Activated CD4-positive, CD25-positive, alpha-beta regulatory T cell treated with anti-CD3 and anti-CD28 coated beads, Interleukin-2, amount 50 U/mL, for 16 hours (primary cell): Measurements from ENCODE around the gene ARHGEF18.

ENCODE experiments used
- DNase-seq: peaks from one replicate; pipeline ENCODE4 v3.0.0-alpha.2; 2020; ENCODE audit warnings: low read depth, low spot score

ARHGEF18 gene

DNA sequence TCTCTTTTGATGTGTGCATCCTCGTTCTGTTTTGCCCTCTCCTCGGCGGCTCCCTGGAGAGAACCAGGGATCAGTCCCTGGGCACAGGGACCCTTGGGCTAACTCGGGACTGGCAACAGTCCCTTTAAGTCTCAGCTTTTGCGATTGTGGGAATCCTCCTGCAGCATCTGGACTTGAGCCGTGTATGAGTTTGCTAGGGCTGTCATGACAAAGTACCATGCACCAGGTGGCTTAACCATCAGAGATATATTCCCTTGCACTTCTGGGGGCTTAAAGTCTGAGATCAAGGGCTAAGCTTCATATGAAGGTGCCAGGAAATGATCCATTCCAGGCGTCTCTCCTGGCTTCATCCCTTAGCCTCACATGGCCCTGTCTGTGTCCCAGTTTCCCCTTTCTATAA lies 34.5 kb downstream of the ARHGEF18 start:
- no peak for DNase-seq

DNA sequence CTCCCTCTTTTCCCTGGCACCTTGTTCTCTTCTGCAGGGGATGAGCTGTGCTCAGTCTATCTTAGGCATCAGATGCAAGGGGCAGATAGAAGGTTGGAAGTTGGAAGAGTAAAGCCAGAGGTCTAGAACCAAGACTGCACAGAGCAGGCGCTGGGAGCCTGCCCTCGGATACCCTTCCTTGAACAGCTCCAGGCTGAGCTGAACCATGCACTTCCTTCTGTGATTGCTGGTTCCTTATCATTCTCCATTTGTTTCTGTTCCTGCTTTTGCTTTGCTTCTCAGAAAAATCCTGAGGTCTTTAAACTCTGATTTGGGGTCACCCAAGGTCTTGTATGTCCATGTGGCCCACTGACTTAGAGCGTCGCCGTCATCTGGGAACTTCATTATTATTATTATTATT lies 36.3 kb downstream of the ARHGEF18 start:
- no peak for DNase-seq

DNA sequence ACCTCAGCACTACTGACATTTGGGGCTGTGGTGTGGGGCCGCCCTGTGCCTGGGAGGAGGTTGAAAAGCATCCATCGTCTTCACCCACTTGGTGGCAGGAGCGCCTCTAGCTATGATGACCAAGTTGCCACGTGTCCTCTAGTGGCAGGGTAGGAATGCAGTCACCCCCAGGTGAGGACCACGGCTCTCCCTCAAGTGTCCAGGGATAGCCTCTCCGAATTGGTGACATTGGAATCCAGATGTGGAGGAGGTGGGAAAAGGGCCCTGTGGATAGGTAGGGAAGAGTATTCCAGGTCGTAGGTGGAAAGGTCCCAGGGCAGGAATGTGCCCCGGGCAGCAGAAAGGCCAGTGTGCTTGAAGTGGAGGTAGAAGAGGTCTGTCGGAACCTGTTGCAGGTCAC lies 37.6 kb downstream of the ARHGEF18 start:
- DNase-seq, result no peak

DNA sequence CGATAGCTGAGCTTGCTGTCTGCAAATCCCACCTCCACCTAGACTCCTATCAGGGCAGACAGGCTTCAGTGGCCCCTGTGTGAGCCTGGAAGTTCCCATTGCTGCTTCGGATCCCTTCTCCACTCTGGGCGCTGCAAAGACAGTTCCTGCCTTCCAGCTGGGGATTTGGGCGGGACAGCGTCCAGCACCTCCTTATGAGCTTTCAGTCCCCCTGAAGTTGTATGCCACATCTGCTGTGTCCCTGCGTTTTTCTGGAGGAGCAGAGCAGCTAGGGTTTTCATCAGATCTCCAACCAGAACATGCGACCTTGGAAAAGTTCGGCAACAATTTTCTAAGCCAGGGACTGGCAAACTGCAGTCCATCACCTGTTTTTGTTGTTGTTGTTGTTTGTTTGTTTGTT lies 38.0 kb downstream of the ARHGEF18 start:
- DNase-seq, result no peak

DNA sequence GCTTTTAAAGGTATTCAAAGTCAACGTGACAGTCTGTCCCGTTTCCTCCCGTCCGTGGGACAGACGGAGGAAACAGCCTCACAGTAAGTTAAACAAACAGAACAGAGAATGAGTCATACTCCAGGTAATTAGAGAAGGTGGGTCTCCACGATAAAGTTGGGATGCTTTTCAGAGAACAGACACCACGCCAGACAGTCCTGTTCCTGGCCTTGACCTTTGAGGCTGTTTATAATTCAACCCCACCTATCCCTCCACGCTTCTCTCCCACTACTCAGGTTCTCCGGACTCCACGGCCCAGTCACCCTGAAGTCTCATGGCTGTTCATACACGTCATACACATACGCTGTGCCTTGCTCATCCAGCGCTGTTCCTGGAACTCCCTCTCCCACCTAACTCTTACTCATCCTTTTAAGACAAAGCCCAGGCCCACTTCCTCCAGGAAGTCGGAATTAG lies 42.5 kb downstream of the ARHGEF18 start:
- DNase-seq, result no peak

DNA sequence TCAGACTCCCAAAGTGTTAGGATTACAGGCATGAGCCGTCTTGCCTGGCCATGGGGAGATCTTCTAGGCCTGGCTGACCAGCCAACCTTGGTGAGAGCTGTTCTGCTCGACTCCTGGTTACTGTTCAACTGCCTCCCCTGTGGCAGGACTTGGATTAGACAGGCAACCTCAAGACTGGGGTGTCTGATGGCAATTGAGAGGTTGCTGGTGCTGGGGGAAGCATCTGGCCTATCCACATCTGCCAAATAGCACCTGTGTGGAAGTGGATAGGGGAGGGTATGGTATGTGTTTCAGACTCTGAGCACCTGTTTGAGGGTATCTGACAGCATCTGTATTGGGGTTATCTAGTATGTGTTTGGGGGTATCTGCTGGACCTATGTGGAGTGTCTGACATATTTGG lies 44.7 kb downstream of the ARHGEF18 start:
- DNase-seq, result no peak

DNA sequence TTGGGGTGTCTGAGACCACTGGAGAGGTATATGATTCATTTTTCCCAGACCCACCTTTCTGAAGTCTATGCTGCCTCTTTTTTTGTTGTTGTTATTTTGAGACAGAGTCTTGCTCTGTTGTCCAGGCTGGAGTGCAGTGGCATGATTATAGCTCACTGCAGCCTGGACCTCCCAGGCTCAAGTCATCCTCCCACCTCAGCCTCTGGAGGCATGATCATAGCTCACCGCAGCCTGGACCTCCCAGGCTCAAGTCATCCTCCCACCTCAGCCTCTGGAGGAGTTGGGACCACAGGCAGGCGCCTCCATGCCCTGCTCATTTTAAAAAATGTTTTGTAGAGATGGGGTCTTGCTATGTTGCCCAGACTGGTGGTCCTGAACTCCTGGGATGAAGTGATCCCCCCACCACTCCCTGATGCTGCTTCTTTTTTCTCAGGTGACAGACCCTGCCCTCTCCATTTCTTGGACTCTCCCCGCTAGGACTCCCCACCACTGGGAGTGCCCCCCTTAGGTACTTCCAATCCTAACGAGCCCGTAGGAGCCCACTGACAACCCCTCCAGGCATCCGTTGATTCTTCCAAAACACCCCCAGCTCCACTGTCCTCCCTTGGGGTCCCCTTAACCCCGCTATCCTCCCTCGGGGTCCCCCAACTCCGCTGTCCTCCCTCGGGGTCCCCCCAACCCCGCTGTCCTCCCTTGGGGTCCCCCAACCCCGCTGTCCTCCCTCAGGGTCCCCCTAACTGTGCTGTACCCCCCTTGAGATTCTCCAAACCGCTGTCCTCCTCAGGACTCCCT lies 45.4 kb downstream of the ARHGEF18 start:
- DNase-seq, result no peak

DNA sequence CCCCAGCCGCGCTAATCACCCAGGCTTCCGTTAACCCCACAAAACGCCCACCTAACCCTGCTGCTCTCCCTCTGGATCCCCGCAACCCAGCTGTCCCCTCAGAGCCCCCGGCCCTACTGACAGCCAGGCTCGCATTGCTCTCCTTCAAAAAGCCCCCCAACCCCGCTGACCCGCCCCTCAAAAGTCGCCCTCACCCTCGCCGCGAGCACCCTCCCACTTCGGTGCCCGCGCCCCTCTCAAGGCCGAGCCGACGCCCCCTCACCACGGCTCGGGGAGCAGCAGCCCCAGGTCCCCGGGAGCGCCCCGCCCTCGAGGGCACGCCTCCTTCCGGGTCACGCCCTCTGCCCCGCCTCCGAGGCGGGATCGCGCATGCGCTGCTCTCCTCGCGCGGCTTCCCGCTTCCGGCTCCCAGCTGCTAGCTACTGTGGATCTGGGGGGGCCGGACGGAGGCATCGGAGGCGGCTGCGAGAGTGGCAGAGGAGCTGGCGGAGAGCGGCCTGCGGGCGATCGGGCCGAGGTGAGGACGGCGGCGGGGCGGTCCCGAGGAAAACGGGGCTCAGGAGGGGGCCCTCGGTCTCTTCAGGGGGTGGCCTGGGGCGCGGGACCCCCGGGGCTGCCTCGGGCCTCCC lies 46.1 kb downstream of the ARHGEF18 start:
- peak; percentile 81 for DNase-seq

DNA sequence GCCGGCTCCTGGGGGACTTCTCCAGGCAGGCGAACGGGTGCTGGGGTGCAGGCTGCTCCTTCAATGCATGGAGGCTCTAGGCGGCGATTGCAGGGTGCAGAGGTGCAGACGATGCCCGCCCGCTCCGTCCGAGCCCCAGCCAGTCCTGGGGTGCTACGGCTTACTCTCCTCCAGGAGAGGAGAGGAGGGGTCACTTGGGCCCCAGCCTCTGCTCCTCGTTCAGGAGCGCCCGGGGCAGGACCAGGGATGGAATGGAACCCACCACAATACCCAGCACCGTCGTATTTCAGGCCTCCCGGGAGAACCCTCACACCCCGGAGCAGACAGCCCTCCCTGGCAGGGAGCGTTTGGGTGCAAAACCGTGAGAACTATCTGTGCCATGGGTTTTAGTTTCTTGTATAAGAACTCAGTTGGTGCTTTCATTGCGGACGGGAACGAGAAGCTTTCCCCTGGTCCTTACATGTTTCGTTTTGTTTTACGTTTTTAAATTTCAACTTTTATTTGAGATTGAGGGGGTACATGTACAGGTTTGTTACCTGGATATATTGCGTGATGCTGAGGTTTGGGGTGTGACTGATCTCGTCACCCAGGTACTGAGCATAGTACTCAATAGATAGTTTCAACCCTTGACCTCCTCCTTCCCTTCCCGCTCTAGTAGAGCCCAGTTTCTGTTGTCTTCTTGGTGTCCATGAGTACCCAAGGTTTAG lies 46.8 kb downstream of the ARHGEF18 start:
- DNase-seq, result no peak

DNA sequence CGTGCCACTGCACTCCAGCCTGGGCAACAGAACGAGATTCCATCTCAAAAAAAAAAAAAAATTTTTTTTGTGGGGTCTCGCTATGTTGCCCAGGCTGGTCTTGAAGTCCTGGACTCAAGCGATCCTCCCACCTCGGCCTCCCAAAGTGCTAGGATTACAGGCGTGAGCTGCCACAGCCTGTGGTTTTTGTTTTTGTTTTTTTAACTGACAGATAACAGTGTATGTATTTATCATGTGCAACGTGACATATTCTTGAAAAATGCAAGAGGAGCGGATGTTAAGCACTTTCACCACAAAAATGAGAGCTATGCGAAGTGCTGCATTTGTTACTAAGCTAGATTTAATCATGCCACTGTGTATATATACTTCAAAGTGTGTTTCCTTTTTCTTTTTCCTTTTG lies 49.0 kb downstream of the ARHGEF18 start:
- no peak for DNase-seq
